ENCODE measurements around the gene LRRC51. TPM values are rescaled to one million over a fixed set of nuclear protein-coding genes. Genes with fewer than 3 reads are reported as not detected.

The LRRC51 gene
- total RNA-seq, 2 experiments from 2014 or later: 0.87 to 1.1 TPM

GRCh38 chr11:72122607-72123006, 42.0 kb downstream of the LRRC51 start:
- H3K36me3 ChIP-seq (ENCODE audit: insufficient read depth, low read length): no peaks in the 10 kb centered on the region
- H3K27me3 ChIP-seq (ENCODE audit: control insufficient read depth in 1 of 2, insufficient read depth in 2 of 2, low read length in 2 of 2): no peaks in the 10 kb centered on the region
- H3K4me3 ChIP-seq (ENCODE audit: low read length): no peak overlapping the region
- intact Hi-C loops (cut with DNase I, micrococcal nuclease): no loop called here
- Mint-ChIP-seq H3K4me1 (ENCODE audit: low read depth) (no peaks in the 10 kb centered on the region), H3K36me3 (ENCODE audit: low read depth) (no peaks in the 10 kb centered on the region), H3K9me3 (no peaks in the 10 kb centered on the region), H3K27me3 (peaks cover 25% of the 10 kb centered on the region), H3K4me3 (no peak overlapping the region), H3K27ac (no peak overlapping the region)
- no peak overlapping the region for H3K27ac ChIP-seq (ENCODE audit: low read depth in 1 of 2, low read length in 2 of 2)
- TF ChIP-seq CTCF (IDR thresholded peaks at IDR 0.05): no peak
- H3K4me1 ChIP-seq (ENCODE audit: insufficient read depth, low read length): no peaks in the 10 kb centered on the region
- DNase-seq: no peak
- ChIA-PET CTCF (no interaction called here), POLR2A (no interaction called here)
- H3K9me3 ChIP-seq (ENCODE audit: control insufficient read depth in 1 of 2, insufficient read depth in 1 of 2, low read length in 2 of 2): no peaks in the 10 kb centered on the region
- ATAC-seq (ENCODE audit: poor library complexity): no peak

DNA sequence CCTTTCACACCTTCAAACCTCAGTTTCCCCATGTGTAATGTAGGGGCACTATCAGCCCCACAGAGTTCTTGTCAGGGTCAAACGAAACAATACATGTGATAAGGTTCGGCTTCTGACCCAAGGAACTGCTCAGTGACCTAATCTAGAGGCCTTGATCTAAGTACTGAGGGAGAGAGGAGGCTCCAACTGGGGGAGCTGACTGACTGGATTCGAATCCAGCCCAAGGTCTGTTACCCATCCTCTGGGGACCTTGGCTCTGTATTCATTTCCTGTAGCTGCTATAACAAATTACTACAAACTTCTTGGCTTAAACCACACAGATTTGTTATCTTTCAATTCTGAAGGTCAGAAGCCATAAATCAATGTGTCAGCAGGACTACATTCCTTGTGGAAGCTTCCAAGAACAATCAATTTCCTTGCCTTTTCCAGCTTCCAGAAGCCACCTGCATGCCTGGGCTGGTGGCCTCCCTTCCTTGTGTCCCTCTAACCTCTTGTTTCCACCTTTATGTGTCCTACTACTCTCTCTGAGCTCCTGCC, 42.5 kb downstream of the LRRC51 start:
- no peak for ATAC-seq (ENCODE audit: poor library complexity)
- no peak overlapping the region for H3K4me3 ChIP-seq (ENCODE audit: low read length)
- POLR2A ChIA-PET: no interaction called here
- intact Hi-C loops (cut with DNase I, micrococcal nuclease): no loop called here
- H3K27ac Mint-ChIP-seq: no peak overlapping the region
- H3K4me1 ChIP-seq (ENCODE audit: insufficient read depth, low read length): no peaks in the 10 kb centered on the region
- peaks cover 0 to 5% of the 10 kb centered on the region in 2 experiments for H3K9me3 ChIP-seq (ENCODE audit: control insufficient read depth in 1 of 2, insufficient read depth in 1 of 2, low read length in 2 of 2)
- H3K27ac ChIP-seq (ENCODE audit: low read depth in 1 of 2, low read length in 2 of 2): no peak overlapping the region
- CTCF ChIA-PET: interaction anchor here (1.4 kb wide), 1 partner anchor 32 kb away, joined by 3 read pairs; no protein-coding TSS in a partner anchor
- DNase-seq: no peak
- peaks cover 25% of the 10 kb centered on the region for H3K27me3 Mint-ChIP-seq
- H3K36me3 ChIP-seq (ENCODE audit: insufficient read depth, low read length): no peaks in the 10 kb centered on the region
- no peak overlapping the region for H3K4me3 Mint-ChIP-seq
- no peaks in the 10 kb centered on the region for H3K36me3 Mint-ChIP-seq (ENCODE audit: low read depth)
- no peak for TF ChIP-seq CTCF (IDR thresholded peaks at IDR 0.05)
- H3K4me1 Mint-ChIP-seq (ENCODE audit: low read depth): no peaks in the 10 kb centered on the region
- no peaks in the 10 kb centered on the region for H3K27me3 ChIP-seq (ENCODE audit: control insufficient read depth in 1 of 2, insufficient read depth in 2 of 2, low read length in 2 of 2)
- peaks cover 5% of the 10 kb centered on the region for H3K9me3 Mint-ChIP-seq

- H3K4me1 Mint-ChIP-seq (ENCODE audit: low read depth): no peaks in the 10 kb centered on the region
- peaks cover 6% of the 10 kb centered on the region for H3K36me3 Mint-ChIP-seq (ENCODE audit: low read depth)
- POLR2A ChIA-PET: no interaction called here
- Histone ChIP-seq H3K27ac (ENCODE audit: low read depth in 1 of 2, low read length in 2 of 2) (no peak overlapping the region), H3K27me3 (ENCODE audit: control insufficient read depth in 1 of 2, insufficient read depth in 2 of 2, low read length in 2 of 2) (no peaks in the 10 kb centered on the region), H3K4me3 (ENCODE audit: low read length) (no peak overlapping the region), H3K36me3 (ENCODE audit: insufficient read depth, low read length) (no peaks in the 10 kb centered on the region), H3K9me3 (ENCODE audit: control insufficient read depth in 1 of 2, insufficient read depth in 1 of 2, low read length in 2 of 2) (peaks cover 4 to 14% of the 10 kb centered on the region in 2 experiments), H3K4me1 (ENCODE audit: insufficient read depth, low read length) (no peaks in the 10 kb centered on the region)
- CTCF ChIA-PET: interaction anchor here (1.4 kb wide), 1 partner anchor 33 kb away, joined by 3 read pairs; no protein-coding TSS in a partner anchor
- peaks cover 11% of the 10 kb centered on the region for H3K9me3 Mint-ChIP-seq
- no peak for ATAC-seq (ENCODE audit: poor library complexity)
- TF ChIP-seq CTCF (IDR thresholded peaks at IDR 0.05): no peak
- DNase-seq: no peak
- peaks cover 20% of the 10 kb centered on the region for H3K27me3 Mint-ChIP-seq
- intact Hi-C loops (cut with DNase I, micrococcal nuclease): no loop called here
- H3K27ac Mint-ChIP-seq: no peak overlapping the region
- H3K4me3 Mint-ChIP-seq: no peak overlapping the region
Observed at GRCh38 chr11:72124046-72124445, 43.4 kb downstream of the LRRC51 start.

Data from CD4-positive, alpha-beta T cell (primary cell).